Mesenchymal stem cell (in vitro differentiated cells and primary cell): ENCODE data around the gene PLXNA2.

ENCODE experiments used
- DNase-seq: peaks from one replicate; pipeline ENCODE4 v3.0.0-alpha.2; 2013
- H2AFZ ChIP-seq: one replicate; pipeline ENCODE4 v1.6.1; 2013; ENCODE audit warnings: low read depth, mild to moderate bottlenecking, control low read depth, inconsistent platforms, low read length, moderate library complexity
- H2AK5ac ChIP-seq: 2 replicates; pipeline ENCODE4 v1.6.1; 2013; ENCODE audit warnings: low read length, moderate library complexity, mild to moderate bottlenecking, inconsistent platforms; ENCODE audit not compliant: severe bottlenecking
- H2BK120ac ChIP-seq: one replicate; pipeline ENCODE4 v1.6.1; 2013; ENCODE audit warnings: low read depth, mild to moderate bottlenecking, inconsistent platforms, low read length, moderate library complexity
- H2BK12ac ChIP-seq, 2 experiments: one replicate each; pipeline ENCODE4 v1.6.1; 2013; ENCODE audit warnings: inconsistent platforms in 2 of 2, low read length in 2 of 2, mild to moderate bottlenecking in 2 of 2, moderate library complexity in 2 of 2, control low read depth in 1 of 2
- H2BK15ac ChIP-seq: one replicate; pipeline ENCODE4 v1.6.1; 2013; ENCODE audit warnings: mild to moderate bottlenecking, low read depth, inconsistent platforms; ENCODE audit not compliant: poor library complexity, severe bottlenecking
- H2BK5ac ChIP-seq: 2 replicates; pipeline ENCODE4 v1.6.1; 2013; ENCODE audit warnings: low read depth, mild to moderate bottlenecking, low read length, control low read depth, inconsistent platforms; ENCODE audit not compliant: poor library complexity, severe bottlenecking
- H3K14ac ChIP-seq, 2 experiments: one replicate each; pipeline ENCODE4 v1.6.1; 2013; ENCODE audit warnings: inconsistent platforms in 2 of 2, low read length in 2 of 2, control low read depth in 1 of 2, mild to moderate bottlenecking in 1 of 2, moderate library complexity in 1 of 2
- H3K18ac ChIP-seq, 2 experiments: one replicate each; pipeline ENCODE4 v1.6.1; 2013; ENCODE audit warnings: inconsistent platforms in 2 of 2, low read length in 2 of 2, control low read depth in 1 of 2, low read depth in 1 of 2, mild to moderate bottlenecking in 1 of 2
- H3K23ac ChIP-seq, 2 experiments: one replicate each; pipeline ENCODE4 v1.6.1; 2013; ENCODE audit warnings: inconsistent platforms in 2 of 2, low read length in 2 of 2, mild to moderate bottlenecking in 2 of 2, moderate library complexity in 2 of 2, control low read depth in 1 of 2
- H3K27ac ChIP-seq: 2 replicates; pipeline ENCODE4 v1.5.1; 2013; ENCODE audit warnings: mild to moderate bottlenecking, moderate library complexity, low read length, control low read depth, inconsistent platforms; ENCODE audit not compliant: poor library complexity, severe bottlenecking
- H3K27me3 ChIP-seq, 2 experiments: 2 replicates each; pipeline versions ENCODE4 v1.6.1 to v1.7.0; 2013; ENCODE audit warnings: low read length in 2 of 2, mild to moderate bottlenecking in 2 of 2, moderate library complexity in 2 of 2, control low read depth in 1 of 2, inconsistent platforms in 1 of 2; ENCODE audit not compliant: control insufficient read depth in 1 of 2, insufficient read depth in 1 of 2
- H3K36me3 ChIP-seq, 2 experiments: 2 replicates each; pipeline versions ENCODE4 v1.6.1 to v1.7.0; 2013; ENCODE audit warnings: low read length in 2 of 2, control low read depth in 1 of 2, inconsistent platforms in 1 of 2, low read depth in 1 of 2, mild to moderate bottlenecking in 1 of 2; ENCODE audit not compliant: insufficient read depth in 2 of 2, control insufficient read depth in 1 of 2
- H3K4ac ChIP-seq, 2 experiments: one replicate each; pipeline ENCODE4 v1.6.1; 2013; ENCODE audit warnings: inconsistent platforms in 2 of 2, low read length in 2 of 2, mild to moderate bottlenecking in 2 of 2, moderate library complexity in 2 of 2, control low read depth in 1 of 2, low read depth in 1 of 2
- H3K4me1 ChIP-seq: 2 replicates; pipeline ENCODE4 v1.6.1; 2013; ENCODE audit warnings: low read depth, low read length, control low read depth; ENCODE audit not compliant: control insufficient read depth, insufficient read depth
- H3K4me2 ChIP-seq: 2 replicates; pipeline ENCODE4 v1.6.1; 2013; ENCODE audit warnings: low read length, mild to moderate bottlenecking, inconsistent platforms; ENCODE audit not compliant: poor library complexity, severe bottlenecking
- H3K4me3 ChIP-seq, 2 experiments: 2 replicates each; pipeline versions ENCODE4 v1.5.1 to v1.7.0; 2013; ENCODE audit warnings: low read length in 2 of 2, mild to moderate bottlenecking in 2 of 2, control low read depth in 1 of 2, low read depth in 1 of 2; ENCODE audit not compliant: insufficient read depth in 1 of 2
- H3K79me1 ChIP-seq: replicated peaks from 2 replicates; pipeline ENCODE4 v1.6.1; 2013; ENCODE audit warnings: mild to moderate bottlenecking, control low read depth, low read length, inconsistent platforms; ENCODE audit not compliant: poor library complexity, severe bottlenecking
- H3K9ac ChIP-seq: 2 replicates; pipeline ENCODE4 v1.7.0; 2013; ENCODE audit warnings: mild to moderate bottlenecking, low read length, moderate library complexity
- H3K9me3 ChIP-seq: 2 replicates; pipeline ENCODE4 v1.7.0; 2013; ENCODE audit warnings: mild to moderate bottlenecking, low read length; ENCODE audit not compliant: control insufficient read depth
- H4K8ac ChIP-seq: one replicate; pipeline ENCODE4 v1.6.1; 2013; ENCODE audit warnings: inconsistent platforms, mild to moderate bottlenecking, low read length, moderate library complexity
- H4K91ac ChIP-seq: one replicate; pipeline ENCODE4 v1.6.1; 2013; ENCODE audit warnings: mild to moderate bottlenecking, low read length, inconsistent platforms
- WGBS: methylation state at CpG from one replicate; pipeline ENCODE4 v1.1.7; 2013; ENCODE audit warnings: mixed read lengths; 5-methylcytosine and 5-hydroxymethylcytosine counted together

Gene PLXNA2

DNA sequence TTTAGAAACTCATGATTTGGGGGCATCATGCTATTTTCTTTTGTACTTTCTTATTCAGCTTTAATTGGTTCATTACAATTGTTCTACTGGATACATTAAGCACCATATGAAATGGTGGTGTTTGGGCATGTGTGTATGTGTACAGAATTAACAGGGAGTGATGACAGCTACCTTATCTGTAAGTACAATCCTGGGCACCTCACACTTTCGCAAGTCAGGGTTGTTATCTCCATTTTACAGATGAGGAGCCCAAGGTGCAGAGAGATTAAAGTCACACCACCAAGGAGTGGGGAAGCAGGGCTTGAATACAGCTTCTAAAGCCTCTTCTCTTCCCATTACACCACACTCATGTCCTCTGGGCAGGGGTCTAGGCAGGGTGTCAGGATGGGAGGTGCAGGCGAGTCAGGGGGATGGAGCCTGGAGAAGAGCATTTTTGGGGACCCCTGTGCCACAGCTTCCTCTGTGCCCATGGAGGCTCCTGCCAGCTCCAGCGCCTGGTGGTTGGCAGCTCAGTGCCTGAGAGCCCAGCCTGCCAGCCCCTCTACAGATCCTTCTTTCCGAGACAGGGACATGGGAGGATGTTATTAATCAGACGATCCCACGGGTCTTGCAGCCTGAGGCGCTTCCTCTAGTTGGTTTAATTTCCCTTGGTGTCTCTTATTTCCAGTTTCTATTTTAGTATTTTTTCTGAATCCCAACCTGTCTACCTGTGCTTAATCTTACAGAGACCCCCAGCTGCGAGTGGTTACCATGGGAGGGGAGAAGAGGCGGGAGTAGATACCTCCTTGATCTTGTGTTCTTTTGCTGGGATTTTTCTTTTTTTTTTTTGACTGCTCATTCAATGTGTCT lies 207.0 kb downstream of the PLXNA2 start:
- H4K8ac ChIP-seq, result no peak overlapping the region
- peaks cover 4% of the 10 kb centered on the region for H3K4me1 ChIP-seq
- H2AFZ ChIP-seq, result no peak overlapping the region
- H3K79me1 ChIP-seq, result no peaks in the 10 kb centered on the region
- H2BK120ac ChIP-seq, result no peak overlapping the region
- no peaks in the 10 kb centered on the region for H3K9me3 ChIP-seq
- H3K14ac ChIP-seq, result no peak overlapping the region
- H3K4me2 ChIP-seq, result no peak overlapping the region
- H3K23ac ChIP-seq, result no peak overlapping the region
- H4K91ac ChIP-seq, result no peak overlapping the region
- no peak overlapping the region for H2BK12ac ChIP-seq
- H2AK5ac ChIP-seq, result no peak overlapping the region
- H3K18ac ChIP-seq, result no peak overlapping the region
- no peak overlapping the region for H2BK5ac ChIP-seq
- no peak overlapping the region for H3K4ac ChIP-seq
- WGBS, result 95% methylated on average over 5 of the region's 9 CpGs
- H3K36me3 ChIP-seq, result peaks cover 0 to 12% of the 10 kb centered on the region in 2 experiments
- no peak for DNase-seq
- H2BK15ac ChIP-seq, result no peak overlapping the region
- H3K27ac ChIP-seq, result no peak overlapping the region
- H3K9ac ChIP-seq, result no peak overlapping the region
- no peaks in the 10 kb centered on the region for H3K27me3 ChIP-seq
- H3K4me3 ChIP-seq, result no peak overlapping the region

DNA sequence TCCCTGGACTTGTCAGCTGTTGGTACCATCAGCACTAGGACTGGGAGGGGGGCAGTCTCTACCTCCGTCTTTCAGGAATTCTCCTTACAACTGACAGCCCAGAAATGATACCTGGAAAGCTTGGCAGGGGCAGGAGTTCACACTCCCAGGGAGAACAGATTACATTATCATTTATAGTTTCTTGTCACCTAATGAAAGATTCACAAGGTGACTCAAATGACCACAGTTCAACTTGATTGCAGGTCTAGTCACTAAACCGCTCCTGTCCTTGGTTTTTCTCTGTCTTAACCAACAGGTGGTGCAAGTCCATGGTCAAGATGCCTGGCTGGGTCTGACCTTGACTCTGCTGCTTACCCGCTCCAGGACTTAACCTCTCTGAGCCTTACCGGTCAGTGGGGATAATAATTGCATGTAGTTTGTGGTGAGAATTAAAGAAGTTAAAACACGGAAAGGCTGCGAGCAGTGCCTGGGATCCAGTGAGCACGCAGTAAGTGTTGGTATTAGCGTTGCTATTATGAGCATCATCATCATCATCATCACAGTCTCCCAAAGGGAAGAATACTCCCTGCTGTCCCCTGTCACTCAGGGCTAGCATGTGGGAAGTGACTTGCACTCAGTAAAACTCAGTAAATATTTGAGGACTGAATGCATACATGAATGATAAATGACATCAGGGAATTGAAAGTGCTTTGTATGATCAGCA lies 207.9 kb downstream of the PLXNA2 start:
- Histone ChIP-seq H3K9me3 (no peaks in the 10 kb centered on the region), H3K27ac (no peak overlapping the region), H3K9ac (no peak overlapping the region), H3K4me3 (no peak overlapping the region), H3K27me3 (no peaks in the 10 kb centered on the region), H2AK5ac (no peak overlapping the region), H3K4ac (no peak overlapping the region), H3K36me3 (peaks cover 0 to 16% of the 10 kb centered on the region in 2 experiments), H3K18ac (no peak overlapping the region), H3K4me2 (no peak overlapping the region), H2AFZ (no peak overlapping the region), H3K23ac (no peak overlapping the region), H3K4me1 (peaks cover 2% of the 10 kb centered on the region), H2BK15ac (no peak overlapping the region), H2BK12ac (no peak overlapping the region), H3K14ac (no peak overlapping the region), H2BK5ac (no peak overlapping the region), H4K91ac (no peak overlapping the region), H4K8ac (no peak overlapping the region), H3K79me1 (no peaks in the 10 kb centered on the region), H2BK120ac (no peak overlapping the region)
- peak; percentile 21 for DNase-seq
- 99% methylated on average over 3 of the region's 8 CpGs for WGBS

DNA sequence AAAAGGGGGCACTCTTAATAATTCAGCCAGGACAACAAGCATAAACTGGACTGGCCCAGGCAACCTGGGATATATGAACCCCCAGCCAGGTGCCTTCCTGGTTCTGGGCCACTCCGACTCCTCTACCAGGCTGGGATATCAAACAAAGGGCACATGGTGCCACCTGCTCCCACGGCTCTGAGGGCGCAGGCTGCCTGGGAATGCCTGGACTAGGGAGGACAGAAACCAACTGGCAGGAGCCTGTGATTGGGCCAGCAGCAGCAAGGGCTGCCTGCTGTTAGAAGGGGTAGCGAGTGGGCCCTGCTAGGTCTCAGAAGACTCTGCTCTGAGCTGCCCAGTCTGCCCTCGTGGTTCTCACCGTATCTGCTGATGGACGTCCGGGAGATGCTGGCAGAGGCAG lies 210.0 kb downstream of the PLXNA2 start:
- Histone ChIP-seq H3K4me3 (no peak overlapping the region), H3K14ac (no peak overlapping the region), H2AK5ac (no peak overlapping the region), H3K27ac (no peak overlapping the region), H3K23ac (no peak overlapping the region), H2AFZ (no peak overlapping the region), H4K91ac (no peak overlapping the region), H3K4me2 (no peak overlapping the region), H2BK12ac (no peak overlapping the region), H3K9me3 (no peaks in the 10 kb centered on the region), H3K18ac (no peak overlapping the region), H2BK5ac (no peak overlapping the region), H3K9ac (no peak overlapping the region), H2BK15ac (no peak overlapping the region), H3K27me3 (no peaks in the 10 kb centered on the region), H3K4ac (no peak overlapping the region), H4K8ac (no peak overlapping the region), H3K4me1 (peaks cover 10% of the 10 kb centered on the region), H3K79me1 (no peaks in the 10 kb centered on the region), H2BK120ac (no peak overlapping the region), H3K36me3 (peaks cover 0 to 16% of the 10 kb centered on the region in 2 experiments)
- DNase-seq, result no peak
- WGBS, result 97% methylated on average over 8 of the region's 8 CpGs

- Histone ChIP-seq H3K9ac (no peak overlapping the region), H3K27me3 (no peaks in the 10 kb centered on the region), H2BK12ac (no peak overlapping the region), H3K79me1 (no peaks in the 10 kb centered on the region), H2BK120ac (no peak overlapping the region), H4K91ac (no peak overlapping the region), H3K4me1 (peaks cover 10% of the 10 kb centered on the region), H4K8ac (no peak overlapping the region), H2BK15ac (no peak overlapping the region), H3K23ac (no peak overlapping the region), H3K4me2 (no peak overlapping the region), H3K4ac (no peak overlapping the region), H3K9me3 (no peaks in the 10 kb centered on the region), H3K36me3 (peaks cover 0 to 11% of the 10 kb centered on the region in 2 experiments), H3K4me3 (no peak overlapping the region), H2AFZ (no peak overlapping the region), H2AK5ac (no peak overlapping the region), H3K14ac (no peak overlapping the region), H2BK5ac (no peak overlapping the region), H3K18ac (no peak overlapping the region), H3K27ac (no peak overlapping the region)
- no peak for DNase-seq
- 100% methylated on average over 3 of the region's 10 CpGs for WGBS
Observed at GRCh38 chr1:208033236-208033635, 210.9 kb downstream of the PLXNA2 start.
